Measurements from ENCODE around the gene IL1RL1.
A peak's percentile ranks its signal among the peaks of the same experiment; 100 is the strongest.

The IL1RL1 gene

GRCh38 chr2:102359527-102359926 is 48.2 kb downstream of the IL1RL1 start:
- in situ Hi-C loops (cut with MboI; ENCODE audit: low pct_unique_long_range_greater_than_20kb, low sequenced_read_pairs): no loop called here

GRCh38 chr2:102361632-102362241 is 50.4 kb downstream of the IL1RL1 start:
- DNase-seq: no peak
- in situ Hi-C loops (cut with MboI; ENCODE audit: low pct_unique_long_range_greater_than_20kb, low sequenced_read_pairs): no loop called here

More at GRCh38 chr2:102359527-102359926, 48.2 kb downstream of the IL1RL1 start:
- DNase-seq: no peak

- DNase-seq: no peak
- in situ Hi-C loops (cut with MboI; ENCODE audit: low pct_unique_long_range_greater_than_20kb, low sequenced_read_pairs): no loop called here
Observed at GRCh38 chr2:102365763-102366162, 54.4 kb downstream of the IL1RL1 start.

DNA sequence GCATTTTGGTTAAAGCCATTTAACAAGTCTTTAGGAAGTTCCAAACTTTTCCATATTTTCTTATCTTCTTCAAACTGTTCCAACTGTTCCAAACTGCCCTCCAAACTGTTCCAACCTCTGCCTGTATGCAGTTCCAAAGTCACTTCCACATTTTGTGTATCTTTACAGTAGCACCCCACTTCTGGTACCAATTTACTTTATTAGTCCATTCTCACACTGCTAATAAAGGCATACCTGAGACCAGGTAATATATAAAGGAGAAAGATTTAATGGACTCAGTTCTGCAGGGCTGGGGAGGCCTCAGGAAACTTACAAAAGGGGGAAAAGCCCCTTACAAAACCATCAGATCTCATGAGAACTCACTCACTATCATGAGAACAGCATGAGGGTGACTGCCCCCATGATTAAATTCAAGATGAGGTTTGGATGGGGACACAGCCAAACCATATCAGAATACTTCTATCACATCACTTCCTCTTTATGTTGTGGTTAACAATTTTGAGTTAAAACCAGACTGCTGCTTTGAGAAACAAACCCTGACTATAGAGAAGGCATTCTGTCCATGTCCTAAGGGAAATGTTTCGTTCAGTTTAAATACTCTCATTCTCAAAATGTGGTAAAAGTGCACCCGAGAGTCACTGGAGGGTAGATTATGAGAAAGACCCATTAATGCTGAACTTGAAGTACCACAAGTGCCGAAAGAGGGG is 55.2 kb downstream of the IL1RL1 start:
- in situ Hi-C loops (cut with MboI; ENCODE audit: low pct_unique_long_range_greater_than_20kb, low sequenced_read_pairs): no loop called here
- peak; percentile 32 for DNase-seq

GRCh38 chr2:102367331-102367971 is 56.1 kb downstream of the IL1RL1 start:
- in situ Hi-C loops (cut with MboI; ENCODE audit: low pct_unique_long_range_greater_than_20kb, low sequenced_read_pairs): no loop called here
- no peak for DNase-seq

DNA sequence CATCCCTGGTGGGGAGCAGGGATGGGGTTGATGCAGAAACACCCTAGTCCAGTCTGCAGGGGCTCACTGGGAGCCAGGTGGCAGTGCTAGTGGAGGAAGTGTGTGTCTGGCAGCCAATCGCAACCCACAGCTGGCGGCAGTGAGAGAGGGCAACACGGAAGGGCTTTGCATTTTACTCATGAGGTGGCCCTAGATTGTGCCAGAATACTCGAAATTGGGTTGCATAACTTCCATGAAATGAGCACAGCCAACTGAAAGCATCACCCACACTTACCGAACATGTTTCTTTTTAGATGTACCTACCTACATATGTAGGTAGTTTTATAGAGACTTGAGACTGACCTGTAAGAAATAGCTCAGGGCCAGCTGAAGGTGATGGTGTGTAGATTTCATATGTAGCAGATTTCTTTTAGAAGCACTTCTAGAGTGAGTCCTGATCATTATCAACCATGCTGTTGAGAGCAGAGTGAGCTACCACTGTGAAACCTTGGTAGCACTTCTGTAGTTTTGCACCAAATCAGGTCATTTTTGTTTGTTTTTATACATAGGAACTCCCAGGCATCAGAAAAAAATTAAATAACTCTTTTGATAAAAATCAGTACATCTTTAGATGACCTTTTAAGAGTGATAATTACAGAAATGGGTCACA is 57.2 kb downstream of the IL1RL1 start:
- in situ Hi-C loops (cut with MboI; ENCODE audit: low pct_unique_long_range_greater_than_20kb, low sequenced_read_pairs): no loop called here

DNA sequence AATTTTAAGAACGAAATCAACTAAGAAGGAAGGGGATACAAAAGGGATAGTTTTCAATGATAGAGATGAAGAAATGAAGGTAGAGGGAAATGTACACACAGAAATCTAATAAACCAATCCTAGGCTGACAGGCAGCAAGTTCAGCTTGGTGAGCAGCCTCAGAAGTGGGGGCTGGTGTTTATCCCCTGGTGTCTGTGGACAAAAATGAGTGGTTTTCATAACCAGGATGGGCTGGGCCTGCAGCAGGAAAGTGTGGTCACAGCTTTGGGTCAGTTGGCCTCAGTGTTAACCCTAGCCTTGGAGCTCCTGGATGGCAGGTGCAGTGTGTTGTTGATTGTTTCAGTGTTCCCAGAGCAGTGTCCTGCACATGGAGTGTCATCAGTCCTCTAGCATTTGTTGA is 58.5 kb downstream of the IL1RL1 start:
- in situ Hi-C loops (cut with MboI; ENCODE audit: low pct_unique_long_range_greater_than_20kb, low sequenced_read_pairs): no loop called here
- DNase-seq: no peak

More for the DNA sequence above, 57.2 kb downstream of the IL1RL1 start:
- DNase-seq: no peak

GRCh38 chr2:102376052-102376591 is 64.8 kb downstream of the IL1RL1 start:
- no peak for DNase-seq
- in situ Hi-C loops (cut with MboI; ENCODE audit: low pct_unique_long_range_greater_than_20kb, low sequenced_read_pairs): no loop called here

GRCh38 chr2:102383722-102384121 is 72.4 kb downstream of the IL1RL1 start:
- in situ Hi-C loops (cut with MboI; ENCODE audit: low pct_unique_long_range_greater_than_20kb, low sequenced_read_pairs): no loop called here

GRCh38 chr2:102385522-102385921 is 74.2 kb downstream of the IL1RL1 start:
- DNase-seq: no peak
- in situ Hi-C loops (cut with MboI; ENCODE audit: low pct_unique_long_range_greater_than_20kb, low sequenced_read_pairs): no loop called here

More at GRCh38 chr2:102383722-102384121, 72.4 kb downstream of the IL1RL1 start:
- DNase-seq: no peak

- DNase-seq: no peak
- in situ Hi-C loops (cut with MboI; ENCODE audit: low pct_unique_long_range_greater_than_20kb, low sequenced_read_pairs): no loop called here
Observed at GRCh38 chr2:102386004-102386403, 74.6 kb downstream of the IL1RL1 start.

GRCh38 chr2:102386867-102387541 is 75.6 kb downstream of the IL1RL1 start:
- no peak for DNase-seq
- in situ Hi-C loops (cut with MboI; ENCODE audit: low pct_unique_long_range_greater_than_20kb, low sequenced_read_pairs): no loop called here

DNA sequence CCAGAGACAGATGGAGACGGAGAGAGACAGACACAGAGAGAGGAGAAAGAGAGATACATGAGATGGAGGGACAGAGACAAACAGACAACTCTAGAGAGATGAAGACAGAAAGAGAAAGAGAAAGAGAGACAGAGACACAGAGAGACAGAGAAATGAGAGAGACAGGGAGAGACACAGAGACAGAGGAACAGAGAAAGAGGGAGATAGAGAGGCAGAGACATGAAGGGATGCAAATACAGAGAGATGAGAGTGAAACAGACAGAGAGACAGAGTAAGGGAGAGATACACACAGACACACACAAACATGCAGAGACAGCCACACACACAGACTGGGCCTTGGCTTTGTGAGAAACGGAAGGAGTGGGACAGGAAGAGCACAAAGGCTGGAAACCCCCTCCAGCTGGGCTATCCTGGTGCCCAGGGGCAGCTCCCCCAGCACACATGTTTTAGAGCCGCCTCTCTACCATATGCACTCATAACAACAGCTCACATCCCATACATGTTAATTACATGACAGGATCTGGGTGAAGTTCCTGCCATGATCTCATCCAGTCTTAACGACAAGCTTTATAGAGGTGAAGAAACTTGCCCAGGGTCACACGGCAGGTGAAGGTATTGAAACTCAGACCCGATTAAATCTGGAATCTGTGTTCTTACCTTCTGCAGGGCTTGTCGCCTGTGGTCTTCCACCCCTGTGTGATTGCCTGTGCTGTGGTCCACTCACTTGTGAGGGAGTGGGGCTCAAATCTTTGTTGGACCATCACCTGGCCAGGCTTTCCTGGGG is 76.6 kb downstream of the IL1RL1 start:
- in situ Hi-C loops (cut with MboI; ENCODE audit: low pct_unique_long_range_greater_than_20kb, low sequenced_read_pairs): no loop called here
- no peak for DNase-seq

- DNase-seq: peak; percentile 40
- in situ Hi-C loops (cut with MboI; ENCODE audit: low pct_unique_long_range_greater_than_20kb, low sequenced_read_pairs): no loop called here
Observed at GRCh38 chr2:102391565-102391964, 80.2 kb downstream of the IL1RL1 start.

GRCh38 chr2:102392096-102392495 is 80.7 kb downstream of the IL1RL1 start:
- in situ Hi-C loops (cut with MboI; ENCODE audit: low pct_unique_long_range_greater_than_20kb, low sequenced_read_pairs): no loop called here

DNA sequence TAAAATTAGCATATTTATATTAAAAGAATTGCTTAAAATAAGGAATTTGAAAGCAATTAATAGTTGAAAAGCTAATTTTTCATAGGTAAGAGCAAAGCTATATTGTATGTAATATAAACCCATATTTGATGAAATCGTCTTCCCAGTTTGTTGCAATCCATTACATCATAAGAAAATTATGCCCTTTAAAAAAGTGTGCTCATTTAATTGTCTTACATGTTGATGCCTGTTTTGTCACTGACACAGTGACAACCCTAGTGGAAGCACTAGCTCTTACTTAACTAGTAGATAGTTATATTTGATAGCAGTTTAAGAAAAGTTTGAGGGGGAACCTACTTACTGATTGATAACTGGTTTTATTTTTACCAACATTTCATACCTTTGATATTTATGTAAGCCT is 81.6 kb downstream of the IL1RL1 start:
- in situ Hi-C loops (cut with MboI; ENCODE audit: low pct_unique_long_range_greater_than_20kb, low sequenced_read_pairs): no loop called here
- DNase-seq: no peak

More at GRCh38 chr2:102392096-102392495, 80.7 kb downstream of the IL1RL1 start:
- no peak for DNase-seq

DNA sequence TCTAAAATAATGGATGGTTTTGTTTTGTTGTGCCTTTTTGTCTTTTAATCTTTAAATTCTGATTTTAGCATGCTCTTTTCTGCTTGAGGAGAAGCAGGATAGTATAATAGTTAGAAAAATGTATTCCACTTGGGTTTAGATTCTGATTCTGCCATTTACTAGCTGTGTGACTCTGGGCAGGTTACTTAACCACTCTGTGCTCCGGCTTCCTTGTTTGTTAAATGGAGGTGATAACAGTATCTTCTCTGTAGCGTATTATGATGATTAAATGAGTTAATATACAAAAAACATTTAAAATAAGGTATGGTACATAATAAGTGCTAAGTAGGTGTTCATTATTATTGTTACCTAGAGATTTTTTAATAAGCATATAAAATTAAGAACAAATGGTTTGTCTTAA is 84.6 kb downstream of the IL1RL1 start:
- in situ Hi-C loops (cut with MboI; ENCODE audit: low pct_unique_long_range_greater_than_20kb, low sequenced_read_pairs): no loop called here

GRCh38 chr2:102397209-102397608 is 85.8 kb downstream of the IL1RL1 start:
- DNase-seq: peak; percentile 41
- in situ Hi-C loops (cut with MboI; ENCODE audit: low pct_unique_long_range_greater_than_20kb, low sequenced_read_pairs): no loop called here

More for the DNA sequence above, 84.6 kb downstream of the IL1RL1 start:
- DNase-seq: no peak
